Hematopoietic multipotent progenitor cell treated with erythropoietin and hydrocortisone succinate and interleukin-3 and kit ligand, for 6 days (in vitro differentiated cells): ENCODE data around the gene SERPINH1.
A peak's percentile ranks its signal among the peaks of the same experiment; 100 is the strongest.

Source experiments
- DNase-seq: peaks from one replicate; pipeline ENCODE4 v3.0.0-alpha.2; 2015

SERPINH1 gene

GRCh38 chr11:75557666-75558494, 4.2 kb upstream of the SERPINH1 start:
- no peak for DNase-seq

GRCh38 chr11:75558939-75559843, 2.9 kb upstream of the SERPINH1 start:
- no peak for DNase-seq

GRCh38 chr11:75560644-75561043, 1.4 kb upstream of the SERPINH1 start:
- DNase-seq: no peak

GRCh38 chr11:75561426-75562047, 516 bp upstream of the SERPINH1 start:
- no peak for DNase-seq

GRCh38 chr11:75562836-75563484, 907 bp downstream of the SERPINH1 start:
- DNase-seq: no peak

GRCh38 chr11:75563501-75563977, 1.5 kb downstream of the SERPINH1 start:
- no peak for DNase-seq

GRCh38 chr11:75563978-75564552, 2.0 kb downstream of the SERPINH1 start:
- no peak for DNase-seq

- DNase-seq: no peak
Observed at GRCh38 chr11:75565221-75565814, 3.3 kb downstream of the SERPINH1 start.

GRCh38 chr11:75565916-75566762, 4.1 kb downstream of the SERPINH1 start:
- DNase-seq: no peak

- DNase-seq: no peak
Observed at GRCh38 chr11:75566763-75567279, 4.8 kb downstream of the SERPINH1 start.

- no peak for DNase-seq
Observed at GRCh38 chr11:75567971-75568370, 5.9 kb downstream of the SERPINH1 start.

GRCh38 chr11:75568616-75569219, 6.7 kb downstream of the SERPINH1 start:
- DNase-seq: no peak

- no peak for DNase-seq
Observed at GRCh38 chr11:75570559-75571139, 8.6 kb downstream of the SERPINH1 start.

- DNase-seq: no peak
Observed at GRCh38 chr11:75571625-75572024, 9.6 kb downstream of the SERPINH1 start.

GRCh38 chr11:75572744-75573143, 10.7 kb downstream of the SERPINH1 start:
- no peak for DNase-seq

GRCh38 chr11:75574698-75575602, 12.9 kb downstream of the SERPINH1 start:
- DNase-seq: no peak

GRCh38 chr11:75576017-75576416, 14.0 kb downstream of the SERPINH1 start:
- no peak for DNase-seq

- peak; percentile 72 for DNase-seq
Observed at GRCh38 chr11:75576499-75576918, 14.5 kb downstream of the SERPINH1 start.

- peak; percentile 71 for DNase-seq
Observed at GRCh38 chr11:75577207-75577606, 15.2 kb downstream of the SERPINH1 start.
